ENCODE data around the gene EGF.

DNA sequence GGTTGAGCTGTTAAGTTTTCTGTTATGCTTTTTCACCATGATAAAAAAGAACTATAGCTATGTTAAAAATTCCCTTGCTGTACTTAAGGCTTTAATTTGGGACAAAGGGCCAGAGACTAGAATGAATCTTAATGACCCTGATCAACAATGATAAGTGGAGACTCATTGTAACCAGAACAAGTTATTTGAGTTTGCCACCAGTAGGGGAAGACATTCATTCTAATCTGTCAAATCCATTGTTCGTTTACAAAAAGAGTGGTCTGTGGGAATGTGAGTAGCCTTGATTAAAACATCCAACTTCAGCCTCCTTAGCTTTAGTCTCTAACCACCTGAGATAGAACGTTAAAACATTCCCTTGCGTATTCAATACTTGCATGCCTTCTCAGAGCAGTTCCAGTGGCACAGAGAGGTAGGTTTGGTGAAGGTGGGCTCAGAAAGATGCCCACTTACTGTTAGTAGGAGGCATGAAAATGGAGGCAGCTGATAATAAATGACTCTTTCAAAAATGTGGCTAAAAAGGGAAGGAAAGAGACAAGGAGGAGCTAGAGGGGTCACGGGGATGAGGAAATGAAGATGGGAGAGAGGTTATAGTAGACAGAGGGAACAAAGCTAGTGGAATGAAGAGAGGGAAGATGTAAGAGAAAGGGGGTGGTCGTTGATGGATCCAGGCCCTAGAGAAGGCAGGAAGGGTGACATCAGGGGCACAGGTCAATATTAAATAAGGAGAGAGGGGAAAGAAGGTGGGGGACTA lies 66.2 kb downstream of the EGF start:
- no peak for TF ChIP-seq EZH2phosphoT487 (conservative IDR thresholded peaks at IDR 0.05; ENCODE audit: low read length)
- no peak for TF ChIP-seq CTCF (IDR thresholded peaks at IDR 0.05; ENCODE audit: insufficient read depth, low read length, poor library complexity, severe bottlenecking)

Data from SU-DHL-6 (cell line).